MCF 10A (cell line): Measurements from ENCODE around the gene LHFPL2. TPM values are rescaled to one million over a fixed set of nuclear protein-coding genes. Genes with fewer than 3 reads are reported as not detected.

Experiments used
- BruUV-seq: library from RNA; stranded (reverse); fragments of 400-500 nt; replicated peaks from 2 replicates; lab custom pipeline; 2021; lab: Mats Ljungman, UMichigan
- CTCF ChIA-PET: fragments of 300-600 bp; sonication (Branson Sonifier 250); formaldehyde crosslinking; extraction: SDS; loops from one replicate; lab custom pipeline; 2021; ENCODE audit warnings: antibody characterized with exemption, inconsistent platforms; lab: Yijun Ruan, JAX
- POLR2A ChIA-PET: fragments of 300-600, 350-650 bp; sonication (Branson Sonifier 250); formaldehyde crosslinking; extraction: SDS; loops from one replicate; lab custom pipeline; 2020; ENCODE audit warnings: antibody characterized with exemption, inconsistent platforms; lab: Yijun Ruan, JAX
- DNase-seq: peaks from one replicate; pipeline ENCODE4 v3.0.0-alpha.2; 2018; ENCODE audit not compliant: unreplicated experiment
- H3K27ac Mint-ChIP-seq: one replicate; pipeline ENCODE4 v1.8.0; 2022; ENCODE audit warnings: mild to moderate bottlenecking, low read depth, mixed read lengths; ENCODE audit not compliant: unreplicated experiment
- H3K27me3 Mint-ChIP-seq: one replicate; pipeline ENCODE4 v1.8.0; 2022; ENCODE audit warnings: mixed read lengths; ENCODE audit not compliant: insufficient read depth, unreplicated experiment
- H3K36me3 Mint-ChIP-seq: one replicate; pipeline ENCODE4 v1.8.0; 2022; ENCODE audit warnings: mild to moderate bottlenecking, moderate library complexity, mixed read lengths; ENCODE audit not compliant: insufficient read depth, unreplicated experiment
- H3K4me1 Mint-ChIP-seq: one replicate; pipeline ENCODE4 v1.8.0; 2022; ENCODE audit warnings: mixed read lengths; ENCODE audit not compliant: insufficient read depth, unreplicated experiment
- H3K4me3 Mint-ChIP-seq: one replicate; pipeline ENCODE4 v1.8.0; 2022; ENCODE audit warnings: mild to moderate bottlenecking, moderate library complexity, mixed read lengths; ENCODE audit not compliant: unreplicated experiment
- H3K9me3 Mint-ChIP-seq: one replicate; pipeline ENCODE4 v1.8.0; 2022; ENCODE audit warnings: mixed read lengths; ENCODE audit not compliant: unreplicated experiment
- intact Hi-C: fragments of 100-400 bp; cut with micrococcal nuclease; formaldehyde crosslinking; loops from 2 replicates; pipeline ENCODE4 v1.14.1; 2022
- total RNA-seq: library from RNA; stranded (reverse); gene quantifications from 2 replicates; pipeline ENCODE4 v1.2.3, GENCODE V29; 2022
- TF ChIP-seq, protein P1 (sequence below): fragments of 200-600 bp; IDR thresholded peaks from one replicate; pipeline ENCODE4 v1.8.0; 2022; ENCODE audit warnings: antibody characterized with exemption, mild to moderate bottlenecking; ENCODE audit not compliant: unreplicated experiment

Gene LHFPL2
- total RNA-seq, 1 experiment from 2014 or later = 45.9 TPM

DNA sequence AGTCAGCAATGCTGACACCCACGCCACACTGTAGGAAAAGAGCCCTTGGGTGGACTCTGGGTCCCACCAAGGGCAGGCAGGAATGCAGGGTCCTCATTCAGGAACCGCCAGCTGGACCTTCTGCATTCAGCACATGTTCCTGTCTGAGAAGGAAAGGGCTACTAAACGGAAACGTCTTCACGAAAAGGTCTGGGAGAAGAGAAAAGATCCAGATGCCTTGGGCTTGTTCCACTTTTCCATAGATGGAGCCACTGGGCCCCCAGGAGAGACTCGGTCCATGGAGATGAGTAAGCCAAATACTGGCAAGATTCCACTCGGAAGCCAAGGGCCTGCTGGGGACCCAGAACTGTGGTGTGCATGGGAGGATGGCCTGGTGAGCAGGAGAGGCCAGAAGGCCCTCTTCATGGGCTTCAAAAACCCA is 38.4 kb downstream of the LHFPL2 start:
- BruUV-seq = no TSS peak
- no peak overlapping the region for H3K27ac Mint-ChIP-seq
- CTCF ChIA-PET = interaction anchor here (0.7 kb wide), 3 partner anchors 89 to 1282 kb away, joined by 3 to 4 read pairs (median 3); no protein-coding TSS in a partner anchor
- H3K36me3 Mint-ChIP-seq = peaks cover 18% of the 10 kb centered on the region
- peaks cover 16% of the 10 kb centered on the region for H3K4me1 Mint-ChIP-seq
- POLR2A ChIA-PET = interaction anchor here (0.6 kb wide), 1 partner anchor 377 kb away, joined by 4 read pairs; no protein-coding TSS in a partner anchor
- TF ChIP-seq, protein P1, sequence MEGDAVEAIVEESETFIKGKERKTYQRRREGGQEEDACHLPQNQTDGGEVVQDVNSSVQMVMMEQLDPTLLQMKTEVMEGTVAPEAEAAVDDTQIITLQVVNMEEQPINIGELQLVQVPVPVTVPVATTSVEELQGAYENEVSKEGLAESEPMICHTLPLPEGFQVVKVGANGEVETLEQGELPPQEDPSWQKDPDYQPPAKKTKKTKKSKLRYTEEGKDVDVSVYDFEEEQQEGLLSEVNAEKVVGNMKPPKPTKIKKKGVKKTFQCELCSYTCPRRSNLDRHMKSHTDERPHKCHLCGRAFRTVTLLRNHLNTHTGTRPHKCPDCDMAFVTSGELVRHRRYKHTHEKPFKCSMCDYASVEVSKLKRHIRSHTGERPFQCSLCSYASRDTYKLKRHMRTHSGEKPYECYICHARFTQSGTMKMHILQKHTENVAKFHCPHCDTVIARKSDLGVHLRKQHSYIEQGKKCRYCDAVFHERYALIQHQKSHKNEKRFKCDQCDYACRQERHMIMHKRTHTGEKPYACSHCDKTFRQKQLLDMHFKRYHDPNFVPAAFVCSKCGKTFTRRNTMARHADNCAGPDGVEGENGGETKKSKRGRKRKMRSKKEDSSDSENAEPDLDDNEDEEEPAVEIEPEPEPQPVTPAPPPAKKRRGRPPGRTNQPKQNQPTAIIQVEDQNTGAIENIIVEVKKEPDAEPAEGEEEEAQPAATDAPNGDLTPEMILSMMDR = no peak
- no peaks in the 10 kb centered on the region for H3K9me3 Mint-ChIP-seq
- no peaks in the 10 kb centered on the region for H3K27me3 Mint-ChIP-seq
- intact Hi-C loops = no loop called here
- DNase-seq = no peak
- no peak overlapping the region for H3K4me3 Mint-ChIP-seq

DNA sequence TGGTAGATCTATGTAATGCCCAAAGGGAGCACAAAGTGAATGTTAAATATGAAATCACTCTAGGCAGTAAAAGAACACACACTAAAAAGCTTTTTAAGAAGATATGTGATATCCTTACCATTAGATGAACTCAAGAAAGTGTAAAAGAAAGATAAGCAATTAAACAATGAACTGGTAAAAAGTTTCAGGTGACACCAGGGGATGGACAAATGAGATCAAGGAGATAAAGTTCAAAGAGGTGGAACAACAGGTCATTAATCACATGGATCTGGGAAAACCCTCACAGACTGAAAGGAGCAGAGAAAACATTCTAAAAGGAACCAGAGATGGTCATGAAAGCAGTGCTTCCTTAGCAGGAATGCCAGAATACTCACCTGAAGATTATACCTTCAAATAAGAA is 40.7 kb downstream of the LHFPL2 start:
- peaks cover 13% of the 10 kb centered on the region for H3K4me1 Mint-ChIP-seq
- peaks cover 13% of the 10 kb centered on the region for H3K36me3 Mint-ChIP-seq
- no peaks in the 10 kb centered on the region for H3K9me3 Mint-ChIP-seq
- TF ChIP-seq, protein P1 = no peak
- POLR2A ChIA-PET = interaction anchor here (1.1 kb wide), 1 partner anchor 92 kb away, joined by 4 read pairs; no protein-coding TSS in a partner anchor
- no peaks in the 10 kb centered on the region for H3K27me3 Mint-ChIP-seq
- no peak overlapping the region for H3K4me3 Mint-ChIP-seq
- DNase-seq = no peak
- intact Hi-C loops = no loop called here
- H3K27ac Mint-ChIP-seq = no peak overlapping the region
- no TSS peak for BruUV-seq
- CTCF ChIA-PET = interaction anchor here (0.6 kb wide), 1 partner anchor 135 kb away, joined by 3 read pairs; no protein-coding TSS in a partner anchor

DNA sequence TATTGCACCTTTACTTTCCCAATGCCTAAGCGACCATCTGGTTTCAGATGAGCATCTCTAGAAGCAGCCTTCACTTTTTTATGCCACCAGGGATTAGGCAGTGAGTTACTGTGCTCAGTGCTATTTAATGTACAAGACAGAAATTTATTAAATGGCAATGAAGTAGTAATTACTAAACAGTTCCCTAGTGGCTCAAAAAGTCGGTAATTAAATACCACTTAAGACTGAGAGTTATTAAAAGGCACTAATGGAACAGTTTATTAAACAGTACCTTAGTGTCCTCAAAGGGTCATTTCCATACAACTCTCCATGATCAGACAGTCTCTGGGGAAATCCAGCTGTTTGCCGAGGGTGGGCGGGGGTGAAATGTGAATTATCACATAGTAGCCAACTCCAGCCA is 42.3 kb downstream of the LHFPL2 start:
- peaks cover 13% of the 10 kb centered on the region for H3K4me1 Mint-ChIP-seq
- CTCF ChIA-PET = interaction anchor here (0.9 kb wide), 1 partner anchor 21 kb away, joined by 3 read pairs; no protein-coding TSS in a partner anchor
- TF ChIP-seq, protein P1 = no peak
- BruUV-seq = no TSS peak
- H3K36me3 Mint-ChIP-seq = peaks cover 13% of the 10 kb centered on the region
- intact Hi-C loops = no loop called here
- no peaks in the 10 kb centered on the region for H3K27me3 Mint-ChIP-seq
- no peaks in the 10 kb centered on the region for H3K9me3 Mint-ChIP-seq
- H3K4me3 Mint-ChIP-seq = no peak overlapping the region
- no peak overlapping the region for H3K27ac Mint-ChIP-seq
- DNase-seq = no peak
- POLR2A ChIA-PET = interaction anchor here (0.5 to 0.9 kb wide), 2 partner anchors 9 to 233 kb away, joined by 3 read pairs; no protein-coding TSS in a partner anchor

DNA sequence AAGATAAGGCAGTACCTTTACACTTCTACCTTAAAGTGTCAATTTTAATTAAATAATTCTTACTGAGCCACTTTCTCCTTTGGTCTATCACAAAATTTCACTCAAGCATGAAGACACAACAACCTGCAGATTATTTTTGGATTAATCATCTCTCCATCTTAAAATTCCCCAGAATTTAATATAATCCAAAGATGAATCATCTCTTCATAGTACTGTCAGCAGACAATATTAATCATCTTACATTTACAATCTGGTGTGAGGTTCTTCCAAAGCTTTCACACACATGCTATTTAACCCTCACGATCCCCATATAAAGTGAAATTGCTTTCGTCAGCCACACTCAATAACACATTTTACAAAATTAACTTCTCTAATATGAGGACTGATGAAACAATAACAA is 43.0 kb downstream of the LHFPL2 start:
- Mint-ChIP-seq H3K9me3 (no peaks in the 10 kb centered on the region), H3K4me1 (peaks cover 13% of the 10 kb centered on the region), H3K27me3 (no peaks in the 10 kb centered on the region), H3K36me3 (peaks cover 13% of the 10 kb centered on the region), H3K4me3 (no peak overlapping the region), H3K27ac (peak overlapping the region; percentile 14)
- intact Hi-C loops = no loop called here
- POLR2A ChIA-PET = interaction anchor here (0.9 kb wide), 1 partner anchor 10 kb away, joined by 3 read pairs; no protein-coding TSS in a partner anchor
- BruUV-seq = no TSS peak
- TF ChIP-seq, protein P1 = no peak
- CTCF ChIA-PET = no interaction called here
- no peak for DNase-seq
